Measurements from ENCODE around the gene SNX32. TPM values are rescaled to one million over a fixed set of nuclear protein-coding genes. Genes with fewer than 3 reads are reported as not detected.

SNX32 gene
- total and polyA plus RNA-seq, 9 of the 15 experiments (the other 6 are each of a cell fraction or from before 2014, with no cell fraction given): 0.03 TPM; not detected in 7

GRCh38 chr11:65869643-65870306, 36.0 kb downstream of the SNX32 start (continued):
- TF ChIP-seq FOXO4 (CRISPR knock-in tag; IDR thresholded peaks at IDR 0.05) (no peak), KLF13 (tag; IDR thresholded peaks at IDR 0.05; ENCODE audit: borderline replicate concordance, low read depth) (no peak), HLTF (IDR thresholded peaks at IDR 0.05) (no peak), TBP (optimal IDR thresholded peaks at IDR 0.05; ENCODE audit: low read depth, low read length) (no peak), SP2 (IDR thresholded peaks at IDR 0.05; ENCODE audit: extremely low read depth, low read depth, low read length, poor library complexity, severe bottlenecking) (no peak), NR4A1 (CRISPR knock-in tag; IDR thresholded peaks at IDR 0.05) (no peak), NR4A1 (tag; IDR thresholded peaks at IDR 0.05) (no peak), XRCC4 (IDR thresholded peaks at IDR 0.05; ENCODE audit: extremely low read depth, insufficient read depth, insufficient read length) (no peak), GATAD2A (IDR thresholded peaks at IDR 0.05) (no peak), NBN (IDR thresholded peaks at IDR 0.05; ENCODE audit: low read depth) (no peak), ZNF212 (CRISPR knock-in tag; IDR thresholded peaks at IDR 0.05) (no peak), GABPB2 (CRISPR knock-in tag; conservative IDR thresholded peaks at IDR 0.05) (no peak), HNRNPUL1 (IDR thresholded peaks at IDR 0.05; ENCODE audit: low read length) (no peak), CHD4 (IDR thresholded peaks at IDR 0.05; ENCODE audit: insufficient read depth, insufficient replicate concordance, low read depth, low read length, poor library complexity, severe bottlenecking) (no peak), CHCHD3 (CRISPR knock-in tag; IDR thresholded peaks at IDR 0.05) (no peak), CBX2 (IDR thresholded peaks at IDR 0.05; ENCODE audit: insufficient read depth, low read length, poor library complexity, severe bottlenecking) (no peak), PRPF4 (IDR thresholded peaks at IDR 0.05; ENCODE audit: insufficient read depth, low read depth, low read length, poor library complexity, severe bottlenecking) (no peak), RBM15 (IDR thresholded peaks at IDR 0.05; ENCODE audit: insufficient read depth, low read length) (no peak), TCF7L2 (IDR thresholded peaks at IDR 0.05; ENCODE audit: low read depth, low read length) (no peak), RBFOX2 (IDR thresholded peaks at IDR 0.05; ENCODE audit: low read depth, low read length) (peak; percentile 48; the same call in 1 of the 2 replicates), BCOR (IDR thresholded peaks at IDR 0.05) (no peak), GATAD2B (IDR thresholded peaks at IDR 0.05; ENCODE audit: borderline replicate concordance) (no peak), TFAM (CRISPR knock-in tag; conservative IDR thresholded peaks at IDR 0.05) (no peak), CBX3 (IDR thresholded peaks at IDR 0.05; ENCODE audit: borderline replicate concordance in 1 of 2, low read length in 2 of 2) (no peak), CSDE1 (IDR thresholded peaks at IDR 0.05) (no peak), SLC30A9 (CRISPR knock-in tag; IDR thresholded peaks at IDR 0.05) (no peak), ERF (CRISPR knock-in tag; IDR thresholded peaks at IDR 0.05) (no peak), ZNF274 (IDR thresholded peaks at IDR 0.05; ENCODE audit: borderline replicate concordance, low read depth, low read length) (no peak), MEF2A (IDR thresholded peaks at IDR 0.05; ENCODE audit: control insufficient read depth, low read depth, low read length) (no peak), ZNF445 (CRISPR knock-in tag; IDR thresholded peaks at IDR 0.05; ENCODE audit: low read depth) (no peak), MBD2 (IDR thresholded peaks at IDR 0.05; ENCODE audit: borderline replicate concordance, low read depth) (no peak), POLR2A (conservative IDR thresholded peaks at IDR 0.05) (peak; percentile 33; the same call in 1 of the 2 replicates)
